A549 (cell line): ENCODE measurements around the gene NOX3. TPM values are rescaled to one million over a fixed set of nuclear protein-coding genes. Genes with fewer than 3 reads are reported as not detected.

Experiments used
- ATAC-seq, 2 experiments: fragments of 200-7000 bp in 1 of 2; fragments of >200 bp in 1 of 2; cut with Nextera tagmentation in 1 of 2; cut with Tn5 transposase in 1 of 2; 3 replicates each; pipeline versions ENCODE4 v1.8.0 to v1.9.1; 2018 to 2020; ENCODE audit warnings: mild to moderate bottlenecking in 1 of 2, moderate library complexity in 1 of 2
- CTCF ChIA-PET: fragments of 300-600 bp; sonication (Branson Sonifier 250); formaldehyde crosslinking; extraction: SDS; loops from one replicate; lab custom pipeline; 2021; ENCODE audit warnings: antibody characterized with exemption, inconsistent platforms; lab: Yijun Ruan, JAX
- POLR2A ChIA-PET: fragments of 350-600 bp; formaldehyde crosslinking; extraction: SDS; loops from one replicate; lab custom pipeline; 2021; ENCODE audit warnings: antibody characterized with exemption, inconsistent platforms; lab: Yijun Ruan, JAX
- DNase-seq, 2 experiments: peaks; one replicate each; pipeline versions ENCODE4 v3.0.0 to v3.0.0-alpha.2; 2011 to 2016; ENCODE audit warnings: low read depth in 1 of 2, low spot score in 1 of 2
- FAIRE-seq: peaks from 2 replicates; lab custom pipeline; 2011; peaks lifted over from hg19 to GRCh38; lab: Jason Lieb, UNC
- H3K27ac ChIP-seq, 2 experiments: fragments of >200 bp; sonication (Bioruptor Twin); formaldehyde crosslinking; 3 replicates each; pipeline ENCODE4 v1.5.1; 2016 to 2017
- H3K4me1 ChIP-seq: fragments of >200 bp; sonication (Bioruptor Twin); formaldehyde crosslinking; 3 replicates; pipeline ENCODE4 v1.6.1; 2016
- H3K4me2 ChIP-seq: fragments of >200 bp; sonication (Bioruptor Twin); formaldehyde crosslinking; 3 replicates; pipeline ENCODE4 v1.6.1; 2016
- H3K4me3 ChIP-seq: fragments of >200 bp; sonication (Bioruptor Twin); formaldehyde crosslinking; 3 replicates; pipeline ENCODE4 v1.5.1; 2016
- H3K9me3 ChIP-seq: fragments of >200 bp; sonication (Bioruptor Twin); formaldehyde crosslinking; 3 replicates; pipeline ENCODE4 v1.6.1; 2016
- BHLHE40 ChIP-seq: IDR thresholded peaks from 2 replicates; pipeline ENCODE4 v1.6.1; 2012; ENCODE audit warnings: low read depth, low read length, inconsistent platforms
- CBX2 ChIP-seq: fragments of 200-600 bp; sonication (generic); IDR thresholded peaks from 2 replicates; pipeline ENCODE4 v1.6.1; 2016; ENCODE audit warnings: low read depth, mild to moderate bottlenecking, borderline replicate concordance
- CEBPB ChIP-seq, 2 experiments: fragments of >200 bp in 1 of 2; sonication (Bioruptor Twin) in 1 of 2; formaldehyde crosslinking in 1 of 2; IDR thresholded peaks; 2 replicates each; pipeline ENCODE4 v1.6.1; 2012 to 2016
- E2F6 ChIP-seq: IDR thresholded peaks from 2 replicates; pipeline ENCODE4 v1.6.1; 2012; ENCODE audit warnings: low read depth, borderline replicate concordance
- EP300 ChIP-seq, 2 experiments: fragments of >200 bp; sonication (Bioruptor Twin); formaldehyde crosslinking; IDR thresholded peaks; 2 replicates in 1 of 2; 3 replicates in 1 of 2; pipeline ENCODE4 v1.6.1; 2016 to 2017
- ESRRA ChIP-seq: fragments of 150-350 bp; IDR thresholded peaks from 2 replicates; pipeline ENCODE4 v1.6.1; 2014; ENCODE audit warnings: mild to moderate bottlenecking, low read length, borderline replicate concordance
- FOSB ChIP-seq: fragments of 250-450 bp; sonication (Bioruptor Pico); IDR thresholded peaks from 2 replicates; pipeline ENCODE4 v1.5.0; 2020; ENCODE audit warnings: mild to moderate bottlenecking, moderate library complexity
- FOSL2 ChIP-seq, 2 experiments: fragments of 450-650 bp in 1 of 2; fragments of >200 bp in 1 of 2; sonication (Bioruptor Twin) in 1 of 2; formaldehyde crosslinking; IDR thresholded peaks; 2 replicates each; pipeline versions ENCODE4 v1.5.0 to v1.6.1; 2016 to 2020; ENCODE audit warnings: mild to moderate bottlenecking in 1 of 2, moderate library complexity in 1 of 2
- HEYL ChIP-seq: fragments of 250-450 bp; sonication (Bioruptor Pico); IDR thresholded peaks from 2 replicates; pipeline ENCODE4 v1.8.0; 2021; ENCODE audit warnings: mild to moderate bottlenecking, moderate library complexity
- HOXB5 ChIP-seq: fragments of 250-450 bp; sonication (Bioruptor Pico); IDR thresholded peaks from 2 replicates; pipeline ENCODE4 v1.5.0; 2020; ENCODE audit warnings: mild to moderate bottlenecking, moderate library complexity
- KDM5A ChIP-seq: fragments of 200-600 bp; sonication (generic); IDR thresholded peaks from 2 replicates; pipeline ENCODE4 v1.6.1; 2016; ENCODE audit warnings: antibody characterized with exemption, mild to moderate bottlenecking
- MAFK ChIP-seq: fragments of 450-650 bp; IDR thresholded peaks from 2 replicates; pipeline ENCODE4 v1.6.1; 2014; ENCODE audit not compliant: partially characterized antibody
- MAZ ChIP-seq: fragments of 150-350 bp; IDR thresholded peaks from 2 replicates; pipeline ENCODE4 v1.6.1; 2014; ENCODE audit warnings: antibody characterized with exemption, low read depth, low read length, borderline replicate concordance
- PHF8 ChIP-seq: fragments of 200-600 bp; sonication (generic); IDR thresholded peaks from 2 replicates; pipeline ENCODE4 v1.6.1; 2016; ENCODE audit warnings: low read depth, mild to moderate bottlenecking, antibody characterized with exemption, moderate library complexity, borderline replicate concordance
- RARB ChIP-seq: fragments of 250-450 bp; sonication (Bioruptor Pico); IDR thresholded peaks from 2 replicates; pipeline ENCODE4 v1.8.0; 2021; ENCODE audit warnings: mild to moderate bottlenecking, moderate library complexity
- REST ChIP-seq: fragments of 200-600 bp; sonication (generic); IDR thresholded peaks from 2 replicates; pipeline ENCODE4 v1.6.1; 2016; ENCODE audit warnings: antibody characterized with exemption, mild to moderate bottlenecking, moderate library complexity
- RNF2 ChIP-seq: fragments of 200-600 bp; sonication (generic); IDR thresholded peaks from 2 replicates; pipeline ENCODE4 v1.6.1; 2016; ENCODE audit warnings: low read depth, mild to moderate bottlenecking, antibody characterized with exemption, moderate library complexity, borderline replicate concordance
- SREBF2 ChIP-seq: fragments of 450-650 bp; IDR thresholded peaks from 2 replicates; pipeline ENCODE4 v1.6.1; 2014; ENCODE audit warnings: mild to moderate bottlenecking, moderate library complexity
- TP53 ChIP-seq: fragments of 250-450 bp; sonication (Bioruptor Pico); IDR thresholded peaks from 2 replicates; pipeline ENCODE4 v1.5.0; 2021; ENCODE audit warnings: mild to moderate bottlenecking, moderate library complexity
- USF2 ChIP-seq: fragments of 450-650 bp; IDR thresholded peaks from 2 replicates; pipeline ENCODE4 v1.6.1; 2014; ENCODE audit warnings: antibody characterized with exemption
- ZNF302 ChIP-seq: fragments of 250-450 bp; sonication (Bioruptor Pico); IDR thresholded peaks from 2 replicates; pipeline ENCODE4 v1.9.0; 2021; ENCODE audit warnings: inconsistent platforms, mild to moderate bottlenecking, moderate library complexity
- WGBS: methylation state at CpG from one replicate; pipeline ENCODE4 v1.1.6; 2017; ENCODE audit errors: missing lambda C conversion rate; 5-methylcytosine and 5-hydroxymethylcytosine counted together
- polyA plus RNA-seq, 4 experiments: library from polyadenylated mRNA; depleted of rRNA in 3 of 4; stranded (reverse); fragments of >200 nt; fragmentation: RNase III in 1 of 4; extraction: RNeasy Plus Mini Kit Qiagen cat#74134 plus additional on column Dnase treatment in 1 of 4; gene quantifications; 2 replicates in 3 of 4; 3 replicates in 1 of 4; pipeline ENCODE4 v1.2.3, GENCODE V29; 2011 to 2017

Gene NOX3
- polyA plus RNA-seq, 2 of the 4 experiments (the other 2 are of a cell fraction), result not detected

- TF ChIP-seq REST (no peak), SREBF2 (no peak)
Observed at GRCh38 chr6:155439376-155439775, 16.3 kb downstream of the NOX3 start (continued).

- no peak overlapping the region for H3K4me3 ChIP-seq
- H3K9me3 ChIP-seq, result no peaks in the 10 kb centered on the region
- no peak for FAIRE-seq
- 0 out of 3 replicates have a peak, but pooled peaks cover 6% of the 10 kb centered on the region for H3K4me1 ChIP-seq
- no peak overlapping the region for H3K27ac ChIP-seq
- no peak for ATAC-seq
- no peak overlapping the region for H3K4me2 ChIP-seq
- WGBS, result 72% methylated on average over 5 of the region's 5 CpGs
- TF ChIP-seq ESRRA, result no peak
- TF ChIP-seq BHLHE40, result no peak
- no peak for TF ChIP-seq E2F6
- no peak for TF ChIP-seq USF2
- no peak for TF ChIP-seq FOSL2 (IDR thresholded peaks at IDR 0.05)
- TF ChIP-seq FOSL2 (CRISPR knock-in tag; IDR thresholded peaks at IDR 0.05), result no peak
- TF ChIP-seq TP53 (CRISPR knock-in tag), result no peak
- no peak for TF ChIP-seq MAZ
- TF ChIP-seq HEYL (CRISPR knock-in tag), result no peak
- no peak for TF ChIP-seq RARB (CRISPR knock-in tag)
- TF ChIP-seq RNF2, result no peak
- DNase-seq, result no peak
- ChIA-PET CTCF (interaction anchor here (1.3 kb wide), 1 partner anchor 11 kb away, joined by 4 read pairs; no protein-coding TSS in a partner anchor), POLR2A (no interaction called here)
Observed at GRCh38 chr6:155436981-155437749, 18.5 kb downstream of the NOX3 start.

- TF ChIP-seq HEYL (CRISPR knock-in tag) (no peak), BHLHE40 (no peak), TP53 (CRISPR knock-in tag) (no peak), ZNF302 (CRISPR knock-in tag) (no peak), FOSB (CRISPR knock-in tag) (no peak), MAFK (no peak), PHF8 (no peak), KDM5A (no peak), EP300 (IDR thresholded peaks at IDR 0.05) (no peak), CBX2 (no peak), HOXB5 (CRISPR knock-in tag) (no peak), CEBPB (IDR thresholded peaks at IDR 0.05) (no peak)
- POLR2A ChIA-PET, result no interaction called here
- Histone ChIP-seq H3K4me3 (no peak overlapping the region), H3K27ac (no peak overlapping the region), H3K4me2 (no peak overlapping the region), H3K4me1 (0 out of 3 replicates have a peak, but pooled peaks cover 6% of the 10 kb centered on the region), H3K9me3 (no peaks in the 10 kb centered on the region)
- DNase-seq (no peak), FAIRE-seq (no peak), ATAC-seq (no peak)
- 86% methylated on average over 13 of the region's 13 CpGs for WGBS
- CTCF ChIA-PET, result no interaction called here
Observed at GRCh38 chr6:155434829-155435423, 20.7 kb downstream of the NOX3 start.
